Activated CD8-positive, alpha-beta memory T cell treated with anti-CD3 and anti-CD28 coated beads, Interleukin-2, amount 50 U/mL, for 24 hours (primary cell): ENCODE results near the gene GBA3.

ENCODE experiments used
- DNase-seq: peaks from one replicate; pipeline ENCODE4 v3.0.0-alpha.2; 2020; ENCODE audit errors: extremely low read depth

Gene GBA3

DNA sequence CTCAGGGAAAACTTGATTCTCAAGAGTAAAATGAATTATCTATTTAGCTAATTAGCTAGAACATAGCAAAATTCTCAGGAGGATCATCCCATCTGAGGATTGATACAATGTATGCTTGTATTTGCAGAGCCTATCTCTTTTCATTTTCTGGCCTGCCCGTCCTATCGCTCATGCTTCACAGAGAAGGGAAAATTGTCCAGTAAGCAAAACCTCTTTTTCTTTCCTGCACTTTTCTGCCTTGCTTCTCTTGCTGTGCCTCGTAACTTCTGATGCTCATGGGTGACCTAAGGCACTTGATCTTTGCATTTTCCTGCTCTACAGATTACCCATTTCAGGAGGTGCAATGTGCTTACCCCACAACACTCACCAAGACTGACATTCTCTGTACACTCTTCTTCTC lies 88.1 kb downstream of the GBA3 start:
- no peak for DNase-seq

- no peak for DNase-seq
Measured at GRCh38 chr4:22787753-22788375, 95.1 kb downstream of the GBA3 start.

DNA sequence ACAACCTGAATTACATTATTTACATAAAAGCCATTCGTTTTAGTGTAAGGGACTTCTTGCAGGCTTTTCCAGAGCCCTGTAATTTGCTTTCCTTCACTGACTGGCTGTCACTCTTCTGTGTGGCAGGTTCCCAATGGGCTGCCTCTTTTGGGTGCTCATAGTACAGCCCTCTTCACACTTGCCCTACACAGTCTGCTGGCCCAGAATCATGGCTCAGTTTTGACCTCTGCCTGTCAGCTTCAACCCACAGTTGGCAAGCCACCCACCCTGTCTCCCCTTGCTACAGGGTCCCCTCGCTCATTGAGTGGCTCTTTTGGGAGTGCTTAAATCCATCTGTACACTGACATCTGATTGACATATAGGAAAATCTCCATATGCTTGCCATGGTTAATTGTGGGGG lies 97.9 kb downstream of the GBA3 start:
- no peak for DNase-seq

DNA sequence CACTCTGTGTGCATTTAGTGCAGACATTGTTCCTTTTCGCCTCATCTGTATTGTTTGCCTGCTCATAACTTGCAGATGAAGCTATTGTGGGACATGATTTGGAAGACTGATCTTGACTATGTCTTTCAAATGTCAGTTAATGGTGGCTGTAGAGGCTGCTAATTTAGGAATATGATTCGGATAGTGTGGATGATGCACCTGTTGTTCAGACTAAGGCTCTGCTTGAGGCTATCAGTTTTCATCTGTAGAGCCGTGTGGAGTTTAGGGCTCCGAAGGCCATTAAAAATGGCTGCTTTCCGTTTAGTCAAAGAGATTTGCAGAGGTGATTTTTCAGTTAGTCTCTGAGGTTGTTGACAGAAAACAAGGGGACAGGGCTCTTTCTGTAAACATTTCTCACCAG lies 102.0 kb downstream of the GBA3 start:
- DNase-seq, result no peak

DNA sequence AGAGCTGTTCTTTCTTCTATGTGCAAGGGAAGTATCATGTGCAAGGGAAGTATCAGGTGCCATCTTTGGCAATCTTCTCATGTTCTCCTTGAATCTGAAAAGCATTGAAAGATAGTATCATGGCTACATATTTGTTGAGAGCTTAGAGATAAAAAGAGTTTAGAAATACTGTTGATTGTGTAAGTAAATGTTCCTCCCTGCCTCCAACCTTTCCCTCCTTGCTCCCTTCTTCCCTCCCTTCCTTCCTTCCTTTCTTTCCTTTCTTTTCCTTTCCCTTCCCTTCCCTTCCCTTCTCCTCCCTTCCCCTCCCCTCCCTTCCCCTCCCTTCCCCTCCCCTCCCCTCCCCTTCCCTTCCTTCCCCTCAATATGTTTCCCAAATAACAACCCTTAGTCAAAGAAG lies 108.7 kb downstream of the GBA3 start:
- DNase-seq, result no peak

GRCh38 chr4:22802876-22803275 lies 110.1 kb downstream of the GBA3 start:
- DNase-seq, result no peak

- no peak for DNase-seq
Measured at GRCh38 chr4:22803512-22803911, 110.8 kb downstream of the GBA3 start.

DNA sequence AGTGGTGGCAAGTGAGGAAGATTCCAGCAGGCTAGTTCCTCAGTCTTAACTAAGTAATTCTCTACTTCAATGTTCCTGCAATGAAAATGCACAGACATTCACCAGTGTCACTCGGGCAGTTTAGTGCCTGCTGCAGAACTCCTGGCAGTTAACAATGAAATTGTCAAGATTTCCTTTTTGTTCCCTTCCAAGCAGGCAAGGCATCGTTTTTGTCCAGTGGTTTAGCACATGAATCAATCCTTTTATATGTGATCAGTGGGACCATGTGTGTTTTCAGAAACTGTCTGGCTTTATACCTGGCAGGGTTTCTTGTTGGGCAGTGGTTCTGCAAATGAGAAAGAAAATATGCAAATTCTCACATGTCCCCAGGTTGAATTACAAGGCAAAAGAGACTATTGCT lies 122.2 kb downstream of the GBA3 start:
- no peak for DNase-seq

DNA sequence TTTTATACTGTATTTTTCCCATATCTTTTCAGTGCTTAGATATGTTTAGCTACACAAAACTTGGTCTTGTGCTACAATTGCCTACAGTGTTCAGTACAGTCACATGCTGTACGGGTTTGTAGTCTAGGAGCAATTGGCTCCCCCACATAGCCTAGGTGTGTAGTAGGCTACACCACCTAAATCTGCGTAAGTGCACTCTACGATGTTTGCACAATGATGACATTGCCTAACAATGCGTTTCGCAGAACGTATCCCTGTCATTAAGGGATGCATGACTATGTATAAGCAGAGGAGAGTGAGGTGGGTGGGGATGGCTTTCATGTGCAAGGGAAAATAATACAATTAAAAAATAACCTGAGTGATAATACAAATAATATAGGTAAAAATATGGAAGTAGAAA lies 131.4 kb downstream of the GBA3 start:
- no peak for DNase-seq

- no peak for DNase-seq
Measured at GRCh38 chr4:22842360-22843018, 149.8 kb downstream of the GBA3 start.

DNA sequence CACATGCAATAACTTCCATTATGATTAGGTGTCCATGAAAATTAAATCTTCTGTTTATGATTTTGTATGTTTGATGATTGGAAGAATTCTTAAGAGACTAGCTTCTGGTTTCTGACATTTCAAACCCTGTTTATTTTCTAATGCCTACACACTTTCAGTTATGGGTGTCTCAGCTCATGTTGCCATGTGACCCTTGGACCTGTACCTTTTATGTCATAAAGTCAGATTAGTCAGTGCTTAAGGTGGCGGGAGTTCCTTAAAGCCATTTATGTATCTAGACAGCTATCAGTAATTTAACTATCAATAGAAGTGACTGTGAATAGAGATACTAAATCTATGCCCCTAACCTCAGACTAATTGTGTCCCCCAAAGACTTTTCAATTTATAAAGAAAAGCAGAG lies 155.6 kb downstream of the GBA3 start:
- DNase-seq, result no peak

DNA sequence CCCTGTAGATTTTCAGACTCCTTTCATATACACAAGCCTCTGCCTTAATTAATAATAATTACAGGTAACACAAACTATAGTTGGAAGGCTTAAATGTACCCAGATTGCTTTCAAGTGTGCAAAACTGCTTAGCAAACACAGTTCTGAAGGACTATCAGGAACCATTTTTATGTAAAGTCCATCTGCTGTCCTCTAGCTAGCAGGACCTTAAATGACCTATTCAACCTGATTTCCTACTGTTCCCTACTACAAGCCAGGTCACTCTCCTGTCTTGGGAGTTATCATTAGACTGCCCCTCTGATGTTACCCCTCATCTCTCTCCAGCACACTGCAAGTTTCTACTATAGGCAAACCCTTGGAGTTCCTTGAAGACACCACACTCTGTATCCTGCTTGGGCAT lies 157.3 kb downstream of the GBA3 start:
- DNase-seq, result no peak

GRCh38 chr4:22850630-22851029 lies 157.9 kb downstream of the GBA3 start:
- no peak for DNase-seq

DNA sequence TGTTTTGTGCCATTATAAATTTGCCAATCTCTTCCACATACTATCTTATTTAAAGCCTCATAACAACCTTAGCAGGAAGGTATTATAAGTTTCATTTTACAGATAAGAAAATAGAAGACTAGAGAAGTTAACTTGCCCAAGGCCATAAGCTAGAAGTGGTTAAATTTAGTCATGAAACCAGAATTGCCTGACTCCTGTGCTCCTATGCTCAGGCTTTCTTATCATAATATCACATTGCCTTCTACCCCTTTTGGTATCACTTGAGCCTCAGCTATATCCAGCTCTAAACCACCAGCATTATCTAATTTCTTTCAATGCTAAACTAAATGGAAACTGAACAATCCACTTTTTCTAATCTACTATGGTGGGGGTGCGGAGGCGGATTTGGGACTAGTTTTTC lies 164.7 kb downstream of the GBA3 start:
- no peak for DNase-seq

GRCh38 chr4:22859318-22859717 lies 166.6 kb downstream of the GBA3 start:
- DNase-seq, result no peak
